GM04504 (cell line): Measurements from ENCODE around the gene ALDOB.

ENCODE experiments used
- DNase-seq: peaks from one replicate; pipeline ENCODE4 v3.0.0-alpha.2; 2012; ENCODE audit warnings: low read depth

The ALDOB gene

GRCh38 chr9:101383361-101383760 is 52.2 kb downstream of the ALDOB start:
- no peak for DNase-seq

- no peak for DNase-seq
Measured at GRCh38 chr9:101381833-101382342, 53.7 kb downstream of the ALDOB start.

- no peak for DNase-seq
Measured at GRCh38 chr9:101381118-101381517, 54.5 kb downstream of the ALDOB start.

GRCh38 chr9:101380295-101380694 is 55.3 kb downstream of the ALDOB start:
- no peak for DNase-seq

- DNase-seq = peak; percentile 90
Measured at GRCh38 chr9:101376111-101376848, 59.3 kb downstream of the ALDOB start.

- no peak for DNase-seq
Measured at GRCh38 chr9:101375546-101375945, 60.0 kb downstream of the ALDOB start.

- DNase-seq = no peak
Measured at GRCh38 chr9:101372327-101373118, 63.1 kb downstream of the ALDOB start.

- no peak for DNase-seq
Measured at GRCh38 chr9:101371813-101372212, 63.8 kb downstream of the ALDOB start.
